ENCODE data around the gene TNRC6C.

Gene TNRC6C

GRCh38 chr17:78140169-78141051 lies 181.9 kb downstream of the TNRC6C start:
- H2AFZ ChIP-seq (ENCODE audit: low read depth, low read length): no peak overlapping the region
- ATAC-seq (ENCODE audit: insufficient read depth, low read depth): peak; percentile 71
- H3K27ac ChIP-seq (ENCODE audit: low read length): no peak overlapping the region

GRCh38 chr17:78141437-78142118 lies 183.1 kb downstream of the TNRC6C start:
- no peaks in the 10 kb centered on the region for H3K27me3 ChIP-seq (ENCODE audit: insufficient read depth, low read length, poor library complexity)
- H3K9ac ChIP-seq (ENCODE audit: low read depth, low read length): no peak overlapping the region
- DNase-seq (no peak), ATAC-seq (ENCODE audit: insufficient read depth, low read depth) (no peak)
- H3K36me3 ChIP-seq (ENCODE audit: insufficient read depth, low read length): peaks cover under 1% of the 10 kb centered on the region; the same call in 1 of the 2 replicates
- no peaks in the 10 kb centered on the region for H3K9me3 ChIP-seq (ENCODE audit: insufficient read depth, low read length, severe bottlenecking)
- no peaks in the 10 kb centered on the region for H3K4me1 ChIP-seq (ENCODE audit: insufficient read depth, low read length)
- no peak overlapping the region for H3K4me2 ChIP-seq (ENCODE audit: insufficient read depth, low read length)
- H2AFZ ChIP-seq (ENCODE audit: low read depth, low read length): no peak overlapping the region
- TF ChIP-seq CTCF (IDR thresholded peaks at IDR 0.05; ENCODE audit: borderline replicate concordance, extremely low read depth, low read length, poor library complexity, severe bottlenecking) (no peak), EZH2 (IDR thresholded peaks at IDR 0.05; ENCODE audit: borderline replicate concordance, low read depth, low read length, severe bottlenecking) (no peak)
- H3K4me3 ChIP-seq (ENCODE audit: low read depth in 1 of 2, low read length in 2 of 2): no peak overlapping the region
- H3K79me2 ChIP-seq (ENCODE audit: insufficient read depth, low read length): no peaks in the 10 kb centered on the region
- H3K27ac ChIP-seq (ENCODE audit: low read length): no peak overlapping the region
- peaks cover 17% of the 10 kb centered on the region for H4K20me1 ChIP-seq (ENCODE audit: insufficient read depth, low read length)

More at GRCh38 chr17:78140169-78141051, 181.9 kb downstream of the TNRC6C start:
- peak; percentile 84 for DNase-seq
- H3K79me2 ChIP-seq (ENCODE audit: insufficient read depth, low read length): no peaks in the 10 kb centered on the region
- H3K9ac ChIP-seq (ENCODE audit: low read depth, low read length): no peak overlapping the region
- TF ChIP-seq CTCF (IDR thresholded peaks at IDR 0.05; ENCODE audit: borderline replicate concordance, extremely low read depth, low read length, poor library complexity, severe bottlenecking) (no peak), EZH2 (IDR thresholded peaks at IDR 0.05; ENCODE audit: borderline replicate concordance, low read depth, low read length, severe bottlenecking) (no peak)
- H3K4me2 ChIP-seq (ENCODE audit: insufficient read depth, low read length): no peak overlapping the region
- no peaks in the 10 kb centered on the region for H3K4me1 ChIP-seq (ENCODE audit: insufficient read depth, low read length)
- H3K9me3 ChIP-seq (ENCODE audit: insufficient read depth, low read length, severe bottlenecking): no peaks in the 10 kb centered on the region
- H3K4me3 ChIP-seq (ENCODE audit: low read depth in 1 of 2, low read length in 2 of 2): no peak overlapping the region
- H4K20me1 ChIP-seq (ENCODE audit: insufficient read depth, low read length): peaks cover 18% of the 10 kb centered on the region
- H3K36me3 ChIP-seq (ENCODE audit: insufficient read depth, low read length): peaks cover 12% of the 10 kb centered on the region
- H3K27me3 ChIP-seq (ENCODE audit: insufficient read depth, low read length, poor library complexity): no peaks in the 10 kb centered on the region

- H3K4me3 ChIP-seq (ENCODE audit: low read depth in 1 of 2, low read length in 2 of 2): no peak overlapping the region
- no peaks in the 10 kb centered on the region for H3K4me1 ChIP-seq (ENCODE audit: insufficient read depth, low read length)
- DNase-seq (no peak), ATAC-seq (ENCODE audit: insufficient read depth, low read depth) (no peak)
- H3K4me2 ChIP-seq (ENCODE audit: insufficient read depth, low read length): no peak overlapping the region
- H3K36me3 ChIP-seq (ENCODE audit: insufficient read depth, low read length): no peaks in the 10 kb centered on the region; the same call in 1 of the 2 replicates
- no peak overlapping the region for H3K27ac ChIP-seq (ENCODE audit: low read length)
- peaks cover 11% of the 10 kb centered on the region for H4K20me1 ChIP-seq (ENCODE audit: insufficient read depth, low read length)
- TF ChIP-seq EZH2 (IDR thresholded peaks at IDR 0.05; ENCODE audit: borderline replicate concordance, low read depth, low read length, severe bottlenecking): no peak
- no peak for TF ChIP-seq CTCF (IDR thresholded peaks at IDR 0.05; ENCODE audit: borderline replicate concordance, extremely low read depth, low read length, poor library complexity, severe bottlenecking)
- no peak overlapping the region for H2AFZ ChIP-seq (ENCODE audit: low read depth, low read length)
- no peaks in the 10 kb centered on the region for H3K27me3 ChIP-seq (ENCODE audit: insufficient read depth, low read length, poor library complexity)
- H3K9me3 ChIP-seq (ENCODE audit: insufficient read depth, low read length, severe bottlenecking): no peaks in the 10 kb centered on the region
- H3K9ac ChIP-seq (ENCODE audit: low read depth, low read length): no peak overlapping the region
- H3K79me2 ChIP-seq (ENCODE audit: insufficient read depth, low read length): no peaks in the 10 kb centered on the region
Observed at GRCh38 chr17:78142119-78142861, 183.8 kb downstream of the TNRC6C start.
